HG02943 (cell line): ENCODE data around the gene C3AR1.
"Not testable (repeated sequence)": the region's sequence is repeated elsewhere in the genome, so short reads cannot be mapped to it uniquely, and the experiment has no call there.

Experiments
- ATAC-seq: cut with Tn5 transposase; IDR thresholded peaks from one replicate; pipeline ENCODE4 v1.9.1; 2021; ENCODE audit warnings: mild to moderate bottlenecking, low read depth, moderate library complexity; ENCODE audit not compliant: unreplicated experiment

Gene C3AR1

GRCh38 chr12:8031017-8031416, 35.1 kb downstream of the C3AR1 start:
- ATAC-seq = not testable (repeated sequence)

GRCh38 chr12:8030189-8030588, 36.0 kb downstream of the C3AR1 start:
- ATAC-seq = no peak

GRCh38 chr12:8028267-8028666, 37.9 kb downstream of the C3AR1 start:
- ATAC-seq = no peak

GRCh38 chr12:8027856-8028255, 38.3 kb downstream of the C3AR1 start:
- ATAC-seq = no peak

GRCh38 chr12:8026291-8026900, 39.8 kb downstream of the C3AR1 start:
- peak; percentile 99 for ATAC-seq

- ATAC-seq = no peak
These were observed 47.2 kb downstream of the C3AR1 start for GRCh38 chr12:8018666-8019581.

- not testable (repeated sequence) for ATAC-seq
These were observed 47.9 kb downstream of the C3AR1 start for GRCh38 chr12:8018213-8018612.

GRCh38 chr12:8014836-8015235, 51.3 kb downstream of the C3AR1 start:
- ATAC-seq = no peak

- no peak for ATAC-seq
These were observed 53.4 kb downstream of the C3AR1 start for GRCh38 chr12:8012651-8013309.

- no peak for ATAC-seq
These were observed 54.8 kb downstream of the C3AR1 start for GRCh38 chr12:8011331-8011730.
